Astrocyte (in vitro differentiated cells and primary cell): ENCODE results near the gene LUZP2. TPM values are rescaled to one million over a fixed set of nuclear protein-coding genes. Genes with fewer than 3 reads are reported as not detected.
A peak's percentile ranks its signal among the peaks of the same experiment; 100 is the strongest.

Source experiments
- DNase-seq: peaks from one replicate; pipeline ENCODE4 v3.0.0-alpha.2; 2010; ENCODE audit warnings: low read depth
- FAIRE-seq: peaks from 2 replicates; lab custom pipeline; 2011; peaks lifted over from hg19 to GRCh38; lab: Jason Lieb, UNC
- H2AFZ ChIP-seq: 2 replicates; pipeline ENCODE4 v1.6.0; 2012; ENCODE audit warnings: low read depth, low read length, inconsistent platforms
- H3K27ac ChIP-seq: 2 replicates; pipeline ENCODE4 v1.5.1; 2011; ENCODE audit warnings: low read depth, low read length, inconsistent platforms
- H3K27me3 ChIP-seq: 2 replicates; pipeline ENCODE4 v1.6.0; 2011; ENCODE audit warnings: low read length, inconsistent platforms; ENCODE audit not compliant: insufficient read depth
- H3K36me3 ChIP-seq: 2 replicates; pipeline ENCODE4 v1.5.1; 2011; ENCODE audit warnings: low read length, inconsistent platforms; ENCODE audit not compliant: insufficient read depth
- H3K4me1 ChIP-seq: 2 replicates; pipeline ENCODE4 v1.5.1; 2011; ENCODE audit warnings: low read length, inconsistent platforms; ENCODE audit not compliant: insufficient read depth
- H3K4me2 ChIP-seq: 2 replicates; pipeline ENCODE4 v1.6.0; 2012; ENCODE audit warnings: low read length, inconsistent platforms
- H3K4me3 ChIP-seq: 2 replicates; pipeline ENCODE4 v1.5.1; 2011; ENCODE audit warnings: low read depth, mild to moderate bottlenecking, low read length, inconsistent platforms; ENCODE audit not compliant: insufficient read depth
- H3K79me2 ChIP-seq: 2 replicates; pipeline ENCODE4 v1.6.0; 2012; ENCODE audit warnings: mild to moderate bottlenecking, low read length, inconsistent platforms; ENCODE audit not compliant: insufficient read depth
- H3K9ac ChIP-seq: 2 replicates; pipeline ENCODE4 v1.6.0; 2012; ENCODE audit warnings: mild to moderate bottlenecking, low read length, inconsistent platforms
- H3K9me3 ChIP-seq: 2 replicates; pipeline ENCODE4 v1.5.1; 2012; ENCODE audit warnings: low read depth, mild to moderate bottlenecking, low read length, inconsistent platforms; ENCODE audit not compliant: insufficient read depth
- H4K20me1 ChIP-seq: 2 replicates; pipeline ENCODE4 v1.6.0; 2012; ENCODE audit warnings: low read length, inconsistent platforms; ENCODE audit not compliant: insufficient read depth
- H3K27ac Mint-ChIP-seq: one replicate; pipeline ENCODE4 v1.8.0; 2021; ENCODE audit warnings: mild to moderate bottlenecking, mixed read lengths; ENCODE audit not compliant: unreplicated experiment
- H3K27me3 Mint-ChIP-seq: one replicate; pipeline ENCODE4 v1.8.0; 2021; ENCODE audit warnings: low read depth, mixed read lengths; ENCODE audit not compliant: unreplicated experiment
- H3K36me3 Mint-ChIP-seq: one replicate; pipeline ENCODE4 v1.8.0; 2021; ENCODE audit warnings: low read depth, mixed read lengths; ENCODE audit not compliant: unreplicated experiment
- H3K4me1 Mint-ChIP-seq: one replicate; pipeline ENCODE4 v1.8.0; 2021; ENCODE audit warnings: low read depth, mixed read lengths; ENCODE audit not compliant: unreplicated experiment
- H3K4me3 Mint-ChIP-seq: one replicate; pipeline ENCODE4 v1.8.0; 2021; ENCODE audit warnings: mild to moderate bottlenecking, moderate library complexity, mixed read lengths; ENCODE audit not compliant: unreplicated experiment
- H3K9me3 Mint-ChIP-seq: one replicate; pipeline ENCODE4 v1.8.0; 2021; ENCODE audit warnings: mild to moderate bottlenecking, mixed read lengths; ENCODE audit not compliant: unreplicated experiment
- EZH2 ChIP-seq: IDR thresholded peaks from 2 replicates; pipeline ENCODE4 v1.6.1; 2012; ENCODE audit warnings: mild to moderate bottlenecking, low read length, inconsistent platforms; ENCODE audit not compliant: insufficient read depth
- total RNA-seq: library from RNA; stranded (reverse); gene quantifications from 2 replicates; pipeline ENCODE4 v1.2.1, GENCODE V29; 2021
- TF ChIP-seq, protein P1 (sequence below): IDR thresholded peaks from 2 replicates; pipeline ENCODE4 v1.5.1; 2011; ENCODE audit warnings: low read depth, mild to moderate bottlenecking, inconsistent platforms, low read length, moderate library complexity; ENCODE audit not compliant: insufficient read depth

Gene LUZP2
- total RNA-seq, 1 donor from 2014 or later, result 2.3 TPM

DNA sequence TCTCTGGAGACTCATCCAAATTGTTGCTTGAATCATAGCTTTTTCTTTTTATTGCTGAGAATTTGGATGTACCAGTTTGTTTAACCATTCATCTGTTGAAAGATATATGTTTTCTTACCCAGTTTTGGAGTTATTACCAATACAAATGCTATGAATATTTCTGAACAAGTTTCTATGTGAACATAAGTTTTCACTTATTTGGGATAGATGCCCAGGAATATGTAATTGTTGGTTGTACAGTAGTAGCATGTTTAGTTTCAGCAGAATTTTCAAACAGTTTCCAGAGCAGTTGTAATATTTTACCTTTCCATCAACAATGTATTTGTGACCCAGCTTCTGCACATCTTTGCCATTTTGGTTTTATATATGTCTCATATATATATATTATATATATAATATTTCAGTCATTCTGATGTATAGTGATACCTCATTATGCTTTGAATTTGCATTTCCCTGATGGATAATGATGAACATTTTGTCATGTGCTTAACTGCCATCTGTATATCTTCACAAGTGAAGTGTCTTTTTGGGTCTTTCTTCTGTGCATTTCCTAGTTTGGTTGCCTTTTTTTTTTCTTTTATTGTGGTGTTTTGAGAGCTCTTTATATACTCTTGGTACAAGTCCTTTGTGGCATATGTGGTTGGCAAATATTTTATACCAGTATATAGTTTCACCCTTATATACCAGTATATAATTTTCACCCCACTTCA is 118.8 kb downstream of the LUZP2 start:
- Histone ChIP-seq H3K4me3 (no peak overlapping the region), H3K79me2 (no peaks in the 10 kb centered on the region), H3K36me3 (no peaks in the 10 kb centered on the region), H3K4me1 (no peaks in the 10 kb centered on the region), H4K20me1 (no peaks in the 10 kb centered on the region), H3K4me2 (no peak overlapping the region), H2AFZ (no peak overlapping the region), H3K27ac (no peak overlapping the region), H3K9ac (no peak overlapping the region), H3K9me3 (no peaks in the 10 kb centered on the region), H3K27me3 (no peaks in the 10 kb centered on the region)
- Mint-ChIP-seq H3K4me1 (no peaks in the 10 kb centered on the region), H3K4me3 (no peak overlapping the region), H3K27me3 (no peaks in the 10 kb centered on the region), H3K36me3 (no peaks in the 10 kb centered on the region), H3K9me3 (no peaks in the 10 kb centered on the region), H3K27ac (no peak overlapping the region)
- no peak for DNase-seq
- TF ChIP-seq EZH2, result no peak
- TF ChIP-seq, protein P1, sequence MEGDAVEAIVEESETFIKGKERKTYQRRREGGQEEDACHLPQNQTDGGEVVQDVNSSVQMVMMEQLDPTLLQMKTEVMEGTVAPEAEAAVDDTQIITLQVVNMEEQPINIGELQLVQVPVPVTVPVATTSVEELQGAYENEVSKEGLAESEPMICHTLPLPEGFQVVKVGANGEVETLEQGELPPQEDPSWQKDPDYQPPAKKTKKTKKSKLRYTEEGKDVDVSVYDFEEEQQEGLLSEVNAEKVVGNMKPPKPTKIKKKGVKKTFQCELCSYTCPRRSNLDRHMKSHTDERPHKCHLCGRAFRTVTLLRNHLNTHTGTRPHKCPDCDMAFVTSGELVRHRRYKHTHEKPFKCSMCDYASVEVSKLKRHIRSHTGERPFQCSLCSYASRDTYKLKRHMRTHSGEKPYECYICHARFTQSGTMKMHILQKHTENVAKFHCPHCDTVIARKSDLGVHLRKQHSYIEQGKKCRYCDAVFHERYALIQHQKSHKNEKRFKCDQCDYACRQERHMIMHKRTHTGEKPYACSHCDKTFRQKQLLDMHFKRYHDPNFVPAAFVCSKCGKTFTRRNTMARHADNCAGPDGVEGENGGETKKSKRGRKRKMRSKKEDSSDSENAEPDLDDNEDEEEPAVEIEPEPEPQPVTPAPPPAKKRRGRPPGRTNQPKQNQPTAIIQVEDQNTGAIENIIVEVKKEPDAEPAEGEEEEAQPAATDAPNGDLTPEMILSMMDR, result no peak
- no peak for FAIRE-seq

DNA sequence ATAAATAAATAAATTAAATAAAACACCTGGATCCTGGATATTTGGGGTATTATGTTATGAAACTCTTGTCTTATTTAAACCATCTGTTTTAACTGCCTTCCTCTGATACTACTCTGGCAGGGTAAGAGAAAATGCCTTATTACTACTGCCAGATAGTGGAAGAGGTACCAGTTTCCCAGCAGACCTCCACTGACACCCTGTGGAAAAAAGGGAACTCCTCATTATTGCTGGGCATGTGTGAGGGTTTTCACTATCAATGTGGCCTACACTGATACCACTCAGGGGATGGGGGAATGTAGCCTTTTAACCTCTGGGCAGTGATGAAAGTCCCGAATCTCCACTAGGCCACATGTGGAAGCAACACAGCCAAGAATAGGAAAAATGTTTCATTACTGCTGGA is 121.0 kb downstream of the LUZP2 start:
- no peak overlapping the region for H3K4me3 ChIP-seq
- no peak overlapping the region for H3K9ac ChIP-seq
- H3K4me2 ChIP-seq, result no peak overlapping the region
- no peak overlapping the region for H3K27ac ChIP-seq
- TF ChIP-seq EZH2, result no peak
- TF ChIP-seq, protein P1, result peak; percentile 7
- no peaks in the 10 kb centered on the region for H3K4me1 ChIP-seq
- no peaks in the 10 kb centered on the region for H4K20me1 ChIP-seq
- no peaks in the 10 kb centered on the region for H3K36me3 Mint-ChIP-seq
- H3K4me1 Mint-ChIP-seq, result no peaks in the 10 kb centered on the region
- H2AFZ ChIP-seq, result no peak overlapping the region
- no peaks in the 10 kb centered on the region for H3K9me3 Mint-ChIP-seq
- FAIRE-seq (no peak), DNase-seq (no peak)
- H3K9me3 ChIP-seq, result no peaks in the 10 kb centered on the region
- H3K27me3 Mint-ChIP-seq, result no peaks in the 10 kb centered on the region
- no peak overlapping the region for H3K4me3 Mint-ChIP-seq
- no peak overlapping the region for H3K27ac Mint-ChIP-seq
- H3K27me3 ChIP-seq, result no peaks in the 10 kb centered on the region
- no peaks in the 10 kb centered on the region for H3K36me3 ChIP-seq
- no peaks in the 10 kb centered on the region for H3K79me2 ChIP-seq

DNA sequence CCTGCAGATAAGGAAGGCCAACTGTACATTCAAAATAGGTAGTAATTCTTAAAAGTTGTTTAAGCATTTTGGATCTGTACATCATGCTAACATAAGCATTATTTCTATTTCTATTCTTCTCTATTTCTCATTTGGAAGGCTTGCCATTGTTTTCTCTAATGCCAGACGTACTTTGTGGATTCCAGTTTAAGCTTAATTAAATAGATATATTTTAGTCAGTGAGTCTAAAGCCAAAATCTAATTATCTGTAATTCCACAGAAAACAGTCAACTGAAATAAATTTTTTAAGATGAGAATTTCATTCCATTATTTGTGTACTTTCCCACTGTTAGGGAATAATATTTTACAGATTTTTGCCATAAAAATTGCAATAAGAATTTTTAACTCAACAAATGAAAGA is 123.0 kb downstream of the LUZP2 start:
- H3K9me3 ChIP-seq, result no peaks in the 10 kb centered on the region
- H3K27ac Mint-ChIP-seq, result no peak overlapping the region
- H2AFZ ChIP-seq, result no peak overlapping the region
- H3K4me1 Mint-ChIP-seq, result no peaks in the 10 kb centered on the region
- H3K27me3 Mint-ChIP-seq, result no peaks in the 10 kb centered on the region
- TF ChIP-seq, protein P1, result no peak
- no peak for TF ChIP-seq EZH2
- H4K20me1 ChIP-seq, result no peaks in the 10 kb centered on the region
- DNase-seq (no peak), FAIRE-seq (no peak)
- no peaks in the 10 kb centered on the region for H3K79me2 ChIP-seq
- H3K27me3 ChIP-seq, result no peaks in the 10 kb centered on the region
- H3K36me3 Mint-ChIP-seq, result no peaks in the 10 kb centered on the region
- no peaks in the 10 kb centered on the region for H3K4me1 ChIP-seq
- no peaks in the 10 kb centered on the region for H3K9me3 Mint-ChIP-seq
- no peak overlapping the region for H3K4me2 ChIP-seq
- no peak overlapping the region for H3K27ac ChIP-seq
- no peak overlapping the region for H3K4me3 ChIP-seq
- no peak overlapping the region for H3K9ac ChIP-seq
- H3K36me3 ChIP-seq, result no peaks in the 10 kb centered on the region
- no peak overlapping the region for H3K4me3 Mint-ChIP-seq
